Measurements from ENCODE around the gene ANTXR1. TPM values are rescaled to one million over a fixed set of nuclear protein-coding genes. Genes with fewer than 3 reads are reported as not detected.

Gene ANTXR1
- total RNA-seq, 2 donors from 2014 or later = 38.4 to 39.9 TPM

- intact Hi-C loops (cut with DNase I) = no loop called here
- ATAC-seq = no peak
- DNase-seq = no peak
Measured at GRCh38 chr2:69114534-69114933, 101.6 kb downstream of the ANTXR1 start.

GRCh38 chr2:69116438-69116837 lies 103.5 kb downstream of the ANTXR1 start:
- intact Hi-C loops (cut with DNase I) = no loop called here

GRCh38 chr2:69118609-69119008 lies 105.6 kb downstream of the ANTXR1 start:
- intact Hi-C loops (cut with DNase I) = no loop called here
- peak in 1 of 2 donors; percentile 7 for ATAC-seq
- no peak for DNase-seq

More at GRCh38 chr2:69116438-69116837, 103.5 kb downstream of the ANTXR1 start:
- no peak for DNase-seq
- peak; percentile 43 to 74 for ATAC-seq

- DNase-seq = no peak
- intact Hi-C loops (cut with DNase I) = no loop called here
- ATAC-seq = no peak
Measured at GRCh38 chr2:69119104-69119894, 106.3 kb downstream of the ANTXR1 start.

GRCh38 chr2:69122271-69122670 lies 109.3 kb downstream of the ANTXR1 start:
- intact Hi-C loops (cut with DNase I) = no loop called here
- ATAC-seq = peak in 1 of 2 donors; percentile 32
- DNase-seq = no peak

- intact Hi-C loops (cut with DNase I) = no loop called here
- no peak for DNase-seq
- ATAC-seq = peak; percentile 75 to 76
Measured at GRCh38 chr2:69123182-69123581, 110.2 kb downstream of the ANTXR1 start.

- no peak for ATAC-seq
- DNase-seq = no peak
- intact Hi-C loops (cut with DNase I) = no loop called here
Measured at GRCh38 chr2:69124343-69124742, 111.4 kb downstream of the ANTXR1 start.

GRCh38 chr2:69125816-69126215 lies 112.8 kb downstream of the ANTXR1 start:
- ATAC-seq (no peak), DNase-seq (no peak)
- intact Hi-C loops (cut with DNase I) = no loop called here

GRCh38 chr2:69126341-69126740 lies 113.4 kb downstream of the ANTXR1 start:
- intact Hi-C loops (cut with DNase I) = no loop called here
- DNase-seq (no peak), ATAC-seq (no peak)

- intact Hi-C loops (cut with DNase I) = no loop called here
- no peak for ATAC-seq
- DNase-seq = no peak
Measured at GRCh38 chr2:69131452-69131851, 118.5 kb downstream of the ANTXR1 start.

- ATAC-seq = no peak
- intact Hi-C loops (cut with DNase I) = no loop called here
- DNase-seq = no peak
Measured at GRCh38 chr2:69131983-69132675, 119.2 kb downstream of the ANTXR1 start.

GRCh38 chr2:69132960-69133590 lies 120.1 kb downstream of the ANTXR1 start:
- intact Hi-C loops (cut with DNase I) = no loop called here
- no peak for ATAC-seq

GRCh38 chr2:69133898-69134297 lies 120.9 kb downstream of the ANTXR1 start:
- intact Hi-C loops (cut with DNase I) = no loop called here
- ATAC-seq (no peak), DNase-seq (no peak)

More at GRCh38 chr2:69132960-69133590, 120.1 kb downstream of the ANTXR1 start:
- no peak for DNase-seq

- intact Hi-C loops (cut with DNase I) = no loop called here
- DNase-seq = no peak
- no peak for ATAC-seq
Measured at GRCh38 chr2:69134306-69134945, 121.4 kb downstream of the ANTXR1 start.

- intact Hi-C loops (cut with DNase I) = no loop called here
- DNase-seq = no peak
- peak in 1 of 2 donors; percentile 81 for ATAC-seq
Measured at GRCh38 chr2:69138247-69138772, 125.3 kb downstream of the ANTXR1 start.

GRCh38 chr2:69138793-69139459 lies 125.9 kb downstream of the ANTXR1 start:
- peak; percentile 55 to 94 for ATAC-seq
- peak; percentile 66 for DNase-seq
- intact Hi-C loops (cut with DNase I) = no loop called here

GRCh38 chr2:69139778-69140670 lies 127.0 kb downstream of the ANTXR1 start:
- no peak for ATAC-seq
- intact Hi-C loops (cut with DNase I) = no loop called here
- DNase-seq = no peak

GRCh38 chr2:69141061-69141460 lies 128.1 kb downstream of the ANTXR1 start:
- no peak for ATAC-seq
- intact Hi-C loops (cut with DNase I) = no loop called here
- peak; percentile 40 for DNase-seq

Measured in left cardiac atrium (tissue), 4 donors.